GM12801 (cell line): ENCODE measurements around the gene PSENEN.

Experiments used
- TF ChIP-seq, protein P1 (sequence below): IDR thresholded peaks from one replicate; pipeline ENCODE4 v1.5.1; 2011; ENCODE audit warnings: control low read depth; ENCODE audit not compliant: insufficient read length; ENCODE audit errors: extremely low read depth

PSENEN gene

GRCh38 chr19:35744430-35745327 lies 772 bp upstream of the PSENEN start:
- TF ChIP-seq, protein P1, sequence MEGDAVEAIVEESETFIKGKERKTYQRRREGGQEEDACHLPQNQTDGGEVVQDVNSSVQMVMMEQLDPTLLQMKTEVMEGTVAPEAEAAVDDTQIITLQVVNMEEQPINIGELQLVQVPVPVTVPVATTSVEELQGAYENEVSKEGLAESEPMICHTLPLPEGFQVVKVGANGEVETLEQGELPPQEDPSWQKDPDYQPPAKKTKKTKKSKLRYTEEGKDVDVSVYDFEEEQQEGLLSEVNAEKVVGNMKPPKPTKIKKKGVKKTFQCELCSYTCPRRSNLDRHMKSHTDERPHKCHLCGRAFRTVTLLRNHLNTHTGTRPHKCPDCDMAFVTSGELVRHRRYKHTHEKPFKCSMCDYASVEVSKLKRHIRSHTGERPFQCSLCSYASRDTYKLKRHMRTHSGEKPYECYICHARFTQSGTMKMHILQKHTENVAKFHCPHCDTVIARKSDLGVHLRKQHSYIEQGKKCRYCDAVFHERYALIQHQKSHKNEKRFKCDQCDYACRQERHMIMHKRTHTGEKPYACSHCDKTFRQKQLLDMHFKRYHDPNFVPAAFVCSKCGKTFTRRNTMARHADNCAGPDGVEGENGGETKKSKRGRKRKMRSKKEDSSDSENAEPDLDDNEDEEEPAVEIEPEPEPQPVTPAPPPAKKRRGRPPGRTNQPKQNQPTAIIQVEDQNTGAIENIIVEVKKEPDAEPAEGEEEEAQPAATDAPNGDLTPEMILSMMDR: no peak

DNA sequence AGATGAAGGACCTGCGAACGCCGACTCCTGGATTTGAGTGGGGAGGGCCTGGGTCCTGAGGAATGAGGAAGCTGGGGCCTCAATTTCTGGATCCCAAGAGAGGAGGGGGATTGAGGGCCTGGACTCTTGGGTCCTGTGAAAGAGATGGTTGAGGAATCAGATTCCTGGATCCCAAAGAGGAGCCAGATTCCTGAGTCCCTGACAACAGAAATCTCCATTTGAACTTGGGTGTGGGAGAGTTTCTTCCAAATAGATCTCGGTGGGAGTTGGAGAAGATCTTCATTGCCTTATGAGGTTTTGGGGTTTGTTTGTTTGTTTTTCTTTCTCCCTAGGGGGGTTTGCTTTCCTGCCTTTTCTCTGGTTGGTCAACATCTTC lies 624 bp downstream of the PSENEN start:
- TF ChIP-seq, protein P1: no peak

- TF ChIP-seq, protein P1: no peak
Measured at GRCh38 chr19:35746531-35746930, 1.1 kb downstream of the PSENEN start.

DNA sequence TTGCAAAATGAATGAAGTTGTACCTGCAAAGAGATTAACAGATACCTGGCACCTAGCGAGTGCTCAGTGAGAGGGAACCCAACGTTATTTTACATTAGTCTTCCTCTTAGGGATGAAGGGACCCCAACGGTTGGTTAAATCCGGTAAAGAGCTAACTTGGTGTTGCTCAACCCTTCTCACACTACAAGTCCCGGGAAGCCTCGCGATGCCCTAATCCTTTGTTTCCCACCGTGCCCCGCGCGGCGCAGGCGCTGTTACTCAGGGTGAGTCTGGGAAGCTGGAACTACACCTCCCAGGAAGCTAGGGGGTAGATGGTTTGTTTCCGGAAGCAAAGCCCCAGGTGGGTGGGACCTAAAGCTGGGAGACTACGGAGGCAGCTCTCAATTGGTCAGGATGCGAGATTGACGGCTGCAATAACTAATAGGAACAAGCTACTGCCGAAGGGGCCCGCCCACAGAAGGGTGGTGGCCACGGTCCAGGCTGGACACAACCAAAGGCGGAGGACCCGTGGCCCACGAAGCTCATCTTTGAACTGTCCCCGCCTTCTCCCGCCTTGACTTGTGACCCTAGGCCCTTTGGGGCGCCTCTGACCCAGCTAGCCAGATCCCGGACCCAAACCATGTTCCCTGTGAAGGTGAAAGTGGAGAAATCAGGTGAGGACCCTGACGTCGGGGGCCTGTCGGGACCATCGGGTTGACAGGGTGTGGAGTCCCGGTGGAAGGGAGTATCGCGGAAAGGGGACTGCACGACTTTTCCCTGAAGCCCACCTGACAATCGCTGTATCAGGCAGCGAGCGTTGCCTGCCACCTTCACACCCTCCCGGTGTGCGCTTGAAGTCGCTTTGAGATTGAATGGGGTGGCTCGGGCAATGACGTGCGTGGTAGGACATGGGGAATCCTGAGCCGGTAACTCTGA lies 2.9 kb downstream of the PSENEN start, which contains the start of gene LIN37:
TSS of gene LIN37 (plus strand) at position 471 of the 915 bp plus-strand sequence. CDS start at position 620, 149 bp downstream.
- TF ChIP-seq, protein P1: no peak

- TF ChIP-seq, protein P1: no peak
Measured at GRCh38 chr19:35750167-35750566, 4.7 kb downstream of the PSENEN start.

DNA sequence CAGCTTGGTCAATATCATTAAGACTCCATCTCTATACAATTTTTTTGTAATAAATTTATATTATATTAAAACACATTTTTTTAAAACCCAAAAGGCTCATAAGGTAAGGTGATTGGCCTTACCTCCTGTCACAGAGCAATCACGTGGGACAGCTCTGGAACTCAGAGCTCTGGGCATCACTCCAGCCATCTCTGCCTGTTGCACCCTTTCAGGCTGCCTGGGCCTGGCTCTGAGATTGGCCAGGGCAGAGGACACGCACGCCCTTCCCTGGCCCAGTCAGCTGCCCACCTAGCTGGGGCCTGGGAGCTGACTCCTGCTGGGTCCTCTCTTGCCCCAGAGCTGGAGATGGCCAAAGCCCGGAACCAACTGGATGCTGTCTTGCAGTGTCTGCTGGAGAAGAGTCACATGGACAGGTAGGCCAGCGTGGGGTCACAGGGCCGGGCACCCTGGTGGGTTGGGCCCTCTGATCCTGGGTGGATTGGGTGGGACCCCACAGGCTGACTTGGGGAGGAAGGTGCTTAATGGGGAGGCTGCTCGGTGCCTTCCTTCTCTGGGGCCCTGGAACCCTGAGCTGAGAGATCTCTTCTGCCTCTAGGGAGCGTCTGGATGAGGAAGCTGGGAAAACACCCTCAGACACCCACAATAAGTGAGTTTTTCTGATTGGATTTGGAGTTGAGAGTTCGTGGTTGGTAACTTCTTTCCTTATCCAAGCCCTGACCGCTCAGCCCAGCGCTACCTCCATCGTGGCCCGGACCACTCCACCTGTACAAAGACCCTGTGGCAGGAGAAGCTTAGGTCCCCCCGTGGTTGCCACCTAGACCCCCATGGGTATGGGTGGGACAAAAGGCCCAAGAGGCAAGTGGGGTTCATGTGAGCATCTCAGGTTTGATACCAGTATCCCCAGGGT lies 6.6 kb downstream of the PSENEN start:
- TF ChIP-seq, protein P1: no peak
